ENCODE measurements around the gene CD274. TPM values are rescaled to one million over a fixed set of nuclear protein-coding genes. Genes with fewer than 3 reads are reported as not detected.

The CD274 gene
- polyA plus RNA-seq, 1 experiment = 3.8 TPM

GRCh38 chr9:5516453-5517220, 66.3 kb downstream of the CD274 start:
- Histone ChIP-seq H3K36me3 (ENCODE audit: control insufficient read depth, insufficient read depth, low read length) (peaks cover 2% of the 10 kb centered on the region; the same call in 1 of the 2 replicates), H3K4me3 (ENCODE audit: low read depth, low read length) (no peak overlapping the region), H3K27me3 (ENCODE audit: control insufficient read depth, insufficient read depth, low read length) (no peaks in the 10 kb centered on the region)
- TF ChIP-seq CTCF (IDR thresholded peaks at IDR 0.05; ENCODE audit: insufficient read depth, low read depth, low read length) = no peak
- ChIA-PET CTCF (no interaction called here), POLR2A (no interaction called here)
- DNase-seq (ENCODE audit: low read depth) = no peak

GRCh38 chr9:5518171-5518936, 68.0 kb downstream of the CD274 start:
- ChIA-PET CTCF (interaction anchor here (1.0 kb wide), 1 partner anchor 12 kb away, joined by 4 read pairs; no protein-coding TSS in a partner anchor), POLR2A (interaction anchor here (0.8 kb wide), 1 partner anchor 45 kb away, joined by 3 read pairs; no protein-coding TSS in a partner anchor)
- no peak for TF ChIP-seq CTCF (IDR thresholded peaks at IDR 0.05; ENCODE audit: insufficient read depth, low read depth, low read length)
- DNase-seq (ENCODE audit: low read depth) = no peak
- Histone ChIP-seq H3K4me3 (ENCODE audit: low read depth, low read length) (no peak overlapping the region), H3K27me3 (ENCODE audit: control insufficient read depth, insufficient read depth, low read length) (no peaks in the 10 kb centered on the region), H3K36me3 (ENCODE audit: control insufficient read depth, insufficient read depth, low read length) (peaks cover 6% of the 10 kb centered on the region)

GRCh38 chr9:5518937-5519319, 68.6 kb downstream of the CD274 start:
- DNase-seq (ENCODE audit: low read depth) = no peak
- Histone ChIP-seq H3K27me3 (ENCODE audit: control insufficient read depth, insufficient read depth, low read length) (no peaks in the 10 kb centered on the region), H3K4me3 (ENCODE audit: low read depth, low read length) (no peak overlapping the region), H3K36me3 (ENCODE audit: control insufficient read depth, insufficient read depth, low read length) (peaks cover 8% of the 10 kb centered on the region)
- ChIA-PET POLR2A (interaction anchor here (0.8 kb wide), 1 partner anchor 44 kb away, joined by 3 read pairs; no protein-coding TSS in a partner anchor), CTCF (interaction anchor here (1.0 kb wide), 1 partner anchor 12 kb away, joined by 4 read pairs; no protein-coding TSS in a partner anchor)
- TF ChIP-seq CTCF (IDR thresholded peaks at IDR 0.05; ENCODE audit: insufficient read depth, low read depth, low read length) = no peak

Other genes with a start within 250 kb of the CD274 start
- not detected in 2 replicates for gene INSL4, start 219.1 kb upstream of the CD274 start, polyA plus RNA-seq (2011; rRNA removed)
- not detected in 2 replicates for gene RLN2, start 145.8 kb upstream of the CD274 start, polyA plus RNA-seq (2011; rRNA removed)
- not detected in 2 replicates for gene RLN1, start 110.7 kb upstream of the CD274 start, polyA plus RNA-seq (2011; rRNA removed)
- gene PLGRKT, start 12.6 kb upstream of the CD274 start, polyA plus RNA-seq (2011; rRNA removed) = 7.7 and 14.2 TPM in 2 replicates
- gene PDCD1LG2, start 60.0 kb downstream of the CD274 start, polyA plus RNA-seq (2011; rRNA removed) = 49.8 and 61.9 TPM in 2 replicates
- 52.3 and 70.3 TPM in 2 replicates for gene RIC1, start 178.6 kb downstream of the CD274 start, polyA plus RNA-seq (2011; rRNA removed)